Glomerular visceral epithelial cell (primary cell): Measurements from ENCODE around the gene RFC1.
"Not testable (repeated sequence)": the region's sequence is repeated elsewhere in the genome, so short reads cannot be mapped to it uniquely, and the experiment has no call there.

Experiments used
- DNase-seq: peaks from one replicate; pipeline ENCODE4 v3.0.0-alpha.2; 2016; ENCODE audit errors: extremely low spot score

Gene RFC1

DNA sequence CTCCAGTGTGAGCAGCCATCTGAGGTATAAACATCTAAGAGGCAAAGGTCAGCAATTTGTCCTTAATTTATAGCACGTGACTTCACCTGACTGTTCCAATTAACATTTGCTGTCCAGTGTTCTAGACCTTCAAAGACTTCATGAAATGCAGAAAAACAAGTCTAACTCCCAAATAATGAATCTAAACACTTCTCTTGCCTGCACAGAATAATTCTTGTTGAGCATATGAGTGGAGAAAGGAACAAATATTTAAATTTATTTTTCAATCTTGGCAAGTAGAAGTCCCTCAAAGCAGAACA lies 12.0 kb downstream of the RFC1 start:
- no peak for DNase-seq

DNA sequence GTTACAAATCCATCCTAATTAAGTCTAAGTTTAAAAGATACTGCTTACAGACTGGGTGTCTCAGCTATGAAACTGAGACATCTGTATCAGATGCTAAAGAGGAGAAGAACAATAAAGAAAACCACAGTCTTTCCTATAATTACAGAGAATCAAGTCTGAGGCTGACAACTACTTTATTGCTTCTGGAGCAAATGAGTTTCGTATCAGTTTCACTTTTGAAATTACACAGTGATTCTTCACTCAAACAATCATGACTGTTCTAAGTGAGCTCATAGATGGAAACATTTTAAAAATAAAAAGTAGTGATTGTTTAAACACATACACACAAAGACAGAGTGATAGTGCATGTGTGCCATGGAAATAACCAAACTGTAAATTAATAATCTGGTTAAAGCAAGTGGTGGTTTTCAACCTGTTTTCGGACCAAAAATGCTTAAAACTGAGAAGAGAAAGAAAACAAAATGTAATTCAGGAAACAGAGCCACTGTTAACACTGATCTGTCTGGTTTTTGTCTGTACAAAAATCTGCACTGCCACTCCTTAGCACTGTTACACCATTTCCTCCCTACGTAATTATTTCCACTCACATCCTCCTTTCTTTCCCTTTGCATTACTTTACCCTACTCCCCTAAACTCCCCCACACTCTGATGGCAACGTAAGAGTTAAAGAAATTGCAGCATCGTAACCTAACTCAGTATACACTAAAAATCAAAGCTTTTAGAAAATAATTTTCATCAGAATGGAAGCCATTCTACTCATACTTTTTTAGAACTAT lies 12.5 kb downstream of the RFC1 start:
- DNase-seq = no peak

DNA sequence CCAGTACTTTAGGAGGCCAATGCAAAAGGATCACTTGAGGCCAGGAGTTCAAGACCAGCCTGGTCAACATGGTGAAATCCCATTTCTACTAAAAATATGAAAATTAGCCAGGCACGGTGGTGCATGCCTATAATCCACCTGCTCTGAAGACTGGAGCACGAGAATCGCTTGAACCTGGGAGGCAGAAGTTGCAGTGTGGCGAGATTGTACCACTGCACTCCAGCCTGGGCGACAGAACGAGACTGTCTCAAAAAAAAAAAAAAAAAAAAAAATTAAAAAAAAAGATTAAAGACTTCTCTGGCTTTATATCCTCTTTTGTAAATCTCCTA lies 13.0 kb downstream of the RFC1 start:
- not testable (repeated sequence) for DNase-seq

DNA sequence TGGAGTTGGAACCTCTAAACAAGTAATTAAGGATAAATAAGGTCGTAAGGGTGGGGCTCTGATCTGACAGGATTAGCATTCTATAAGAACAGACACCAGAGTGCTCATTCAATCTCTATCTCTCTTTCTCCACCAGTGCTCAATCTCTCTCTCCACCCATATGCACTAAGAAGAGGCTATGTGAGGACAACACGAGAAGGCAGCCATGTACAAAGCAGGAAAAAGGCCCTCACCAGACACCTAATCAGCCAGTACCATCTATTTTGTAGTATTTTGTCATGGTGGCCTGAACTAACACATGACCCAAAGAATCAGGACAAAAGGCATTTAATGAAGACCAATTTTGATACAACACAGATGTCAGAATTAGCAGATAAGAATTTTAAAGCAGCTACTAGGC lies 16.8 kb downstream of the RFC1 start:
- DNase-seq = no peak

DNA sequence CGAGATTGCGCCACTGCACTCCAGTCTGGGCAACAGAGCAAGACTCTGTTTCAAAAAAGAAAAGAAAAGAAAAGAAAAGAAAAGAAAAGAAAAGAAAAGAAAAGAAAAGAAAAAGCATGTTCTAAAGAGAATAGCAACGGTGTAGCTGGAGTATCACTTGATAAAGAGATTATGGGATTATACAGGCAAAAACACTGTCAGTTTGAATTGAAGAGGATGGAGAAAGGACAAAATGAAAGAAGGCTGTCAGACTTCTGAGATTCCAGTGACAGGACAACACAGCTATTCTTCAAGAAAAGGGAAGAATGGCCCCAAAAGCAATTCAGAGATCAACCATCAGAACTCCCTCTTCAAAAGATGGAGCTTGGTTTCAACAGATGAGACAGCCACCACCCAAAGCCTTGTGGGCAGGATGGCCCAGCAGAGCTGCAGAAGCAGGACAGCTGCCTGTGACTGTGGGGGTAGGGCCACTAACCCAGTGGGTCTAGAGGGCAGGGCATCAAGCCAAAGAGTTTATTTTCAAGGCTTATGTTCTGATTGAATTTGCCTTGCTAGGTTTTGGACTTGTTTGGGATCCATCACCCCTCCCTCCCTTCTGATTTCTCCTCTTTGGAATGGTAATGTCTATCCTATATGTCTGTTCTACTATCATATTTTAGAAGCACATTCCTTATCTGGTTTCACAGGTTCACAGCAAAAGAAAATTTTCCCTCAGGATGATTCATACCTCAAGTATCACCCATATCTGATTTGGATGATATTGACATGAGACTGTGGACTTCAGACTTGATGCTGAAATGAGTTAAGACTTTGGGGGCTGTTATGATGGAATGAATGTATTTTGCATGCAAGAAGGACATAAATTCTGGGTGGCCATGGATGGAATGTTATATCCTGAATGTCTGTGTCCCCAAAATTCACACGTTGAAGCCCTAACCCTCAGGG lies 17.5 kb downstream of the RFC1 start:
- DNase-seq = no peak

DNA sequence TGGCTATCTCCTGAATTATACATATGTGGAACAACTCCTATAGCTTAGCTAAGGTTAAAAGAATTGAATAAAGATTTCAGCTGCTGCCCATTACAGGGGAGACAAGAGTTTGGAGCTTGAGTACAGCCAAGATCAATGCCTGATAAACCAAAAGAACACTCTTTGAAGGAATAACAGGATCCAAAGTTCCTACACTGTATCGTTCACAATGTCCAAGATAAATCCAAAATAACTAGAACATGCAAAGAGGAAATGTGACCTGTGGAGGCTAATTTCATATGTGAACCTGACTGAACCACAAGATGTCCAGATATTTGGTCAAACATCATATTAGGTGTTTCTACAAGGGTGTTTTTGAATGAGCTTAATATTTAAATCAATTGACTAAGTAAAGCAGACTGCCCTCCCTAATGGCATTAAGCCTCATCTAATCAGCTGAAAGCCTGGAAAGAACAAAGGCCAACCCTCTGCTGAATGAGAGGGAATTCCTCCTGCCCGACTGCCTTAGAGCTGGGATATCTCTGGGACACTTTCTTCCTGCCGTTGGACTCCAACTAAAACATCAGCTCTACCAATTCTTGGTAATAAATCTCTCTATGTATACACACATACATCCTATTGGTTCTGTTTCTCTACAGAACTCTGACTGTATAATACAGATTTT lies 19.2 kb downstream of the RFC1 start:
- no peak for DNase-seq

DNA sequence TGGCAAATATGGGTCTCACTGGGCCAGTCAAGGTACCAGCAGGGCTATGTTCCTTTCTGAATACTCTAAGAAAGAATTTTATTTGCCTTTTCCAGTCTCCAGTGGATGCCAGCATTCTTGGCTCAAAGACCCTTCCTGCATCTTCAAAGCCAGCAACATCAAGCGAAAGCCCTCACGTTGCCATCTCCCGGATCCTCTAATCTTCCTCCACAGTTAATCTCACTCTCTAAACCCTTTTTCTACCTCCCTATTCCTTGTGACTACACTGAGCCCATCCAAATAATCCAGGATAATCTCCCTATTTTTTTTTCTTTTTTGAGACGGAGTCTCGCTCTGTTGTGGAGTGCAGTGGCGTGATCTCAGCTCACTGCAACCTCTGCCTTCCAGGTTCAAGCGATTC lies 23.4 kb downstream of the RFC1 start:
- no peak for DNase-seq

DNA sequence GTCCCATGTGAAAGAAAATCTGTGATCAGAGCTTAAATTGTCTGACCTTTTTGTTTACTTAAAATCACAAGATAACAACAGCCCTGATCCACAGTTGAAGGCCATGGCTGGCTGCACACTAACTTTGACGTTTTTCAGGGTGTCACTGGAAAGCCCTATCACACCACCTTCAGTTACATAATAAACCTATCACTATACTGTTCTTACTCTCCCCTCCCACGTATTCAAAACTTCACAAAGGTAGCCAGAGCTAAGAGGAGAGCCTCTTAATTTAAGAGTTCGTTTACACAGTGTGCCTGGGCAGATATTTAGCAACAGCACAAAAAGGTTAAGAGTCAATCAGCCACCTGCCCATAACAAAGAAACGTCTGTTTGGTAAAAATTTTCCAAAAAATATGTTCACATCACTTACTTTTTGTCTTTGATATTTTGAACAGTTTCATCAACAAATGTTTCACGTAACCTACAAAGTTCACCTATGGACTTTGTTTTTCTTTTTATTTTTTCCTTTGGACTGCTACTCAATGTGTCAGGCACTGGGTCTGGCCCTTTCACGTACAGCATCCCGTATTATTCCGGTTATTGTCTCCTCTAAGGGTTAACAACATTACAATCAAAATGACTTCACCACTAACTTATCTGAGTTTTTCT lies 25.0 kb downstream of the RFC1 start:
- no peak for DNase-seq

DNA sequence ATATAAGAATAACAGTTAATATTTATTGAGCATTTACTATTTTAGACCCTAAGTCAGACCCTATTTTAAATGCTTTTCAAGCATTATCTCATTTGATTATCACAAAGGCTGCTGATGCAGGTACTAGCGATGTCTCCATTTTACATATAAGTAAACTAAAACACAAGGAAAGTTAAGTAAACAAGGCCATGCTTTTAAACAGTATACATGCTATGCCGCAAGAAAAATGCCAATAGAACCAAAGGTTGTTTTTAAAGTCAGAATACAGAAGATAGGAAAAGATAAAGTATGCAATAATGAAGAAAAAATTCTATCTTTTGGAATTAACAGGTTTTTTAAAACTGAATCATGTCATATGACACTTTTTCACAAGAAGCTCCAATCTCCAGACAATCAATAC lies 26.2 kb downstream of the RFC1 start:
- no peak for DNase-seq

DNA sequence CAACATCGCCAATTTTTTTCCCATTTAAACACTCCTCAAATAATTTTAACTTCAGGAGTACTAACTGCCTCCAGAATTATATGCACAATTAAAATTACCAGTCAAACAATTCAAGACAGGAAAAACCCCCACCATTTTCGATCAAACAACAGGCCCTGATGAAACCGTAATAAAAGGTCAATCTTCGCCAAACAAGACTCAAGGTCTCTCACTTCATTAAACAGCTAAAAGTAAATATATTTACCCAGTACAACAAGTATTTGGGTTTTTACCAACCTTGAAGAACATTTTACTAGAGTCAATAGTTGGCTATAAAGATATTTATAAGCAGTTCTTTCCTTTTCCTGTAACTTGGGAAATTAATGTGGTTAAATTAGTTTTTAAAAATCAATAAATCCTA lies 28.3 kb downstream of the RFC1 start:
- DNase-seq = no peak

DNA sequence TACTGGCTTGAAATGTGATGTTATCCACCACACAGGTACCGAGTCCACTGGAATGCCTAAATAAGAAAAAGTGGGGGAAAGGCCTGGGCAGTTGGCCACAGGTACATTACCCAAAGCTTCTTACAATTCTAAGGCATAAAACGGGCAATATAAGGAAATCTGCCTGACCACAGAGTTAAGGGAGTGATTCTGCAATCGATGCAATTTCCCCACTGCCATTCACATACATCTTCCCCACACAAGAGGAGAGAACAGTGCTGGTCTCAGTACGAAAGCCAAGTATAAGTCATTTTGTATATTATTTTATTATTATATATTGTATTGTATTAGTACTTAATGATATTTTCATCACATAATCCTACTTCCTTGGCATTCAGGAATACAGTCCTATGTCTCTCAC lies 30.6 kb downstream of the RFC1 start:
- DNase-seq = no peak

DNA sequence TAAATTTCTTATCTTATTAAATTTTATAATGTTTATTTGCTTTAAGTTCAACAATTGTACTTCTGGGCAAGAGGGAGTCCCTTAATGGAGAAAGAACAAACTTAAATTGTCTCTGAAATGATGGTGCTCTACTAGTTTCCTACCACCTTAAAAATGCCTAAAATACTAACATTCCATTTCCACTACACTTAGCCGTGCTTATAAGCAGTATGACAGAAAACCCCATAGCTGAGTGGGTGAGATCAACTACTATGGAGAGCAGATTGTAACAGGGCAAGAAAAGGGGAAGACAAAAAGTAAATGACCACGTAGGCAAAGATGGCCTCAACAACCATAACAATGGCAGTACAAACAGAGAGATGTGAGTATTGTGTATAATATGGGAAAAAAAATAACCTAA lies 35.0 kb downstream of the RFC1 start:
- no peak for DNase-seq

DNA sequence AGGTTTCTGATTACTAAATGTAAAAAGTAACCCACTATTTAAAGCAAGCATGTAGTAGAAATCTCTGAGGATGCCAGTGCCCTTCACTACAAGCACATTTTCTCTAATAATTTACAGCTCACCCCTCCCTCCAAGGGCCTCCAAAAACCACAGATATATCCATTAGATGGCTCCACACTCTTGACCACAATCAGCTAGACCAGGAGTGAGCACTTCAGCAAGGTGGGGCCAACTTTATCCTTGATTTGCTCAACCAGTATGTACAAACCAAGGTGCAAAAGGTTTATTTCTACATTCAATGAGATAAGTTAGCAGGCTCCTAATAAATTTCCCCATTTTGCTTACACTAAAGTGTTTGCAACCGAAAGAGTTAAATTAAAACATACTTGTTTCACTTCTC lies 35.8 kb downstream of the RFC1 start:
- peak; percentile 65 for DNase-seq

DNA sequence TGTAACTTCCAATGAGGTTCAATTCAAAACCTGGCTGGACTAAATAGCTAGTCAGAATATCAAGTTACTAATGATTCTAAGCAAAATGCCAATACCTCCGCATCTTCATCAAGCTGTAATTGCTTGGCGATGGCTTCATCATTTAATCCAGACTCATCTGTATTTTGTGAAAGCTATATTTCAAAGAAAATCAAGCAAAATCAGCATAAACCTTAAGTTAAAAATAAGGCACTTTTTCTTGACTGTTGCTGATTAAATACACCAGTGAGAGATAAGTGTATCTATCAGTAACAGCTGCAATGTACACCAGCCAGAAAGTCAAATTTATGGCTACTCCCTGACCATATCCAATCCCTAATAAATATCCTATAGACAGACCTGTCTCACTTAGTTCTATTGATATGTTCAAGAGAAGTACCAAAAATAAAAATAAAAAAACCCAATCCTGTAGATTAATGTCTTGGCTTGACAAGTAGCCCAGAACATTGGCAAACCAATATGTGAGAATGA lies 39.6 kb downstream of the RFC1 start:
- DNase-seq = no peak

DNA sequence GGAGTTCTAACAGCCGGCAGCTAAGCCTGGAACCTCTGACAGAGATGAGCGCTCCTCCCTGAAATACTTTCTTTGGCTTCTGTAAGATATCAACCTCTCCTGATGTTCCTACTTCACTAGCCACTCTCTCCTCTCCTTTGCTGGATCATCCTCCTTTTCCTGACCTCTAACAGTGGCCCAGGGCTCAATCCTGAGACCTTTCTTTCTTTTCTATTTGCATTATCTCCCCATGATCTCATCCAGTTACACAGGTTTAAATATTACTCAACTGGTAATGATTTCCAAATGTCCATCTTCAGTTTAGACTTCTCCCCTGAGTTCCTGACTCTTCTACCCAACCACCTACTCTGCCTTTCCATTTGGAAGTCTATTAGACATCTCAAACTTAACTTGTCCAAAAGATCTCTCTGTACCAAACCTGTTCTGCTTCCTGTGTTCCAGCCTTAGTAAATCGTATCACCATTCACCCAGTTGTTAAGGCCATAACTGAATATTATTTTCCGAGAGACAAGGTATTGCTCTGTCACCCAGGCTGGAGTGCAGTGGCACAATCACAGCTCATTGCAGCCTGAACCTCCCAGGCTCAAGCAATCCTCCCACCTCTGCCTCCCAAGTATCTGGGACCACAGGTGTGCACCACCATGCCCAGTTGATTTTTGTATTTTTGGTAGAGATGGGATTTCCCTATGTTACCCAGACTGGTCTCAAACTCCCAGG lies 41.1 kb downstream of the RFC1 start:
- peak; percentile 15 for DNase-seq

DNA sequence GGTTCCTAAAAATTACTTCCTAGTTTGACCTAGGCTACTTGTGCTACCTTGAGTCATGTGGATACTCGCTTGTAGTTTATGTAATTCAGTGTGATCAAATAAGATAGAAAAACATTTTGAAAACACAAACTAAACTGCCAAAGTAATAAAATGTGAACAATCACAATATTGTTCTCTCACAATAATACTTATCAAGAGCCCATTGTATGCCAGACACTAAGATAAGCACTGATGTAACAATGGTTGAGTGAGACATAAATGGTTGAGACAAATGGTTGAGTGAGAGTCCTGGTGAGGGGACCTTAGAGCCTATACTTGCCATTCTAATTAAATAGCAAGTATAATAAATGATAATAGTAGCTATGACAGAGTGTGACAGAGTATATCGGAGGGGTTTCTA lies 41.7 kb downstream of the RFC1 start:
- no peak for DNase-seq

DNA sequence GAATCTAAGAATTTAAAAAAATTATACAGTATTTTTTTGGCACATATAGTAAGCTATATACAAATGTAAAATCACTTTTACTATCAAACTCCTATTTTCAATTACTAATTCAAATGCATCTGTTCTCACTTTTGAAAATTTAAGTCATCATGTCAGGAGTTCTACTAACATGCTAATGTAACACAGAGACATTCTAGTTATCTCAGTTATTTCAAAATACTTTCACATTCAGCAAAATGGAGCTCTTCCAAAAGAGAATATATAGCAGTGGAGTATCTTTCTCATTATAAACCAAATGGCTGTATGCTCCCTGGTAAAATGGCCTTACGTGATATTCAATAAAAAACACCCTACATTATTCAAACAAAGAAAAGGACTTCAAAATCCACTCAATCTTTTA lies 42.3 kb downstream of the RFC1 start:
- DNase-seq = no peak

DNA sequence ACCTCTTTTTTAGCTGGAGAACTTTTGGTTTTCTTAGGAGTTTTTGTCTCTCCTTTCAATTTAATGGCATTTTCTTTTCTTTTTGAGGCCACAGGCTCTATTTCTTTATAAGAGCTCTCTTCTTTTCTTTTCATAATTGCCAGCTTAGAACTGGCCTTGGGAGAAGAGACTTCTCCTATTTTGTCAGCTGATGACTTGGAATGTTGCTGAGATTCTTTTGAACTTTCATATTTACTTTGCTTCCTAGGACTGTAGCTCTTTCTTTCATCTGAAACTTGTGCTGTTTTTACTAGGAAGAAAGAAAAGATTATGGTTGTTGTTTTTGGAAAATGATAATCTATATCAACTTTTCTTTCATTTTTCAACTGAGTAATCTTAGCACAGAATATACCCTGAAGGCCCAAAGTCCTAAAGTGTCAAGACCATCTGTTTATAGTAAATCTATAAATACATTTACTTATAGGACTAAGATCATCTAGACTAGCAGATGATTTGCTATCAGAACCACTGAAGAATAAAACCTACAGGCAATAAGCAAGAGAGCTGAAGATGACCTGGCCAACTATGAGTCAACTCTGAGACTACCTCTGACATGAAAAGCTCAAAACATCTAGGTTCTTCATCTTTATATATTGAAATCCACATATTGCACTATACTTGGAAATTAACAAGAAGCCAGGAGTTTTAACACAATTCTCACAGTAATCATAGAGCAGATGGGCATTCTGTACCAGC lies 45.6 kb downstream of the RFC1 start:
- peak; percentile 18 for DNase-seq

DNA sequence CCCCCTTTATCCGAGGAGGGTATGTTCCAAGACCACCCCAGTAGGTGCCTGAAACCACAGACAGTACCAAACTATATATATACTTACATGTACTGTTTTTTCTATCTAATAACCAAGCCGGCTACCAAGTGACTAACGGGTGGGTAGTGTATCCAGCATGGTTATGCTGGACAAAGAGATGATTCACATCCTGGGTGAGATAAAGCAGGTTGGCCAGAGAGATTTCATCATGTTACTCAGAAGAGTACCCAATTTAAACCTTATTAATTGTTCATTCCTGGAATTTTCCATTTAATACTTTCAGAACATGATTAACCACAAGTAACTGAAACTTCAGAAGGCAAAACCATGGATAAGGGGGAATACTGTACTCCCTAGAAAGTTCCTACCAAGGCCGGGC lies 46.5 kb downstream of the RFC1 start:
- DNase-seq = peak; percentile 81

DNA sequence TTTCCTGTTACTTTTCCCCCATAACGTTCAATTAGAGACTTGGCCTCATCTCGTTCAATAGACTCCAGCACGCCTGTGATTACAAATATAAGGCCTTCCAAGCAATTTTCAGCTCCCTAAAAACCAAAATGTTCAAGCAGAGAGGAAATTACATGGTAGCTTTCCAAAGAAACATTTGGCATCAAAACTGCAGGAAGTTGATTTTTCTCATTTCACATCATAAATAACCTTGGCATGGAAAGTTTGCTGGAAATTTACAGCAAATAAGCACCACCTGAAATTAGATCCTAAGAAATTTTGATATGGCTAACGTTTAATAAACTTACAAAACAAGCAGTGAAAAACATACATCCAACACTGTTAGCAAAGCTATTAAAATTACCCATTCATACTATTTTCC lies 53.3 kb downstream of the RFC1 start:
- no peak for DNase-seq

DNA sequence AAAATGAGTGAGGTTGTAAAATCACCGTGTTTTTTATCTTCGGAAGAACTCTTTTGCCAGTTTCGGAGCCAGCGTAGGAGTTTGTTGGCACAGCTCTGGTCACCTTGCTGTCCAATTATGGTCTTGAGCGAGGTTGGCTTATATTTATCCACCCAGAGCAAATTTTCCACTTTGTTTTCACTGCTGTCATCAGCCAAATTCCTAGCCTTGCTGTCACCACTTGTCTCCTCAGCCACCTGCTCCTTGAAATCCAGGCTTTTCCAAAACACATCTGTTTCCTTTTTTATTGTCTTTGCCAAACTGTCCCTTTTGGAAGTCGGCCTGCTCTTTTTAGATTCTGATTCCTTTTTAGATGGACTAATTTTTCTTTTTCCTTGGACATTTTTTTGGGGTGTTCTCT lies 57.6 kb downstream of the RFC1 start:
- no peak for DNase-seq
